DMS153 treated with DMSO at 0.1 percent for 48 hours (cell line): ENCODE measurements around the gene RILPL1.
"Not testable (repeated sequence)": the region's sequence is repeated elsewhere in the genome, so short reads cannot be mapped to it uniquely, and the experiment has no call there.

ENCODE experiments used
- DNase-seq: peaks from one replicate; lab custom pipeline; 2025; ENCODE audit not compliant: unreplicated experiment; lab: John Stamatoyannopoulos, UW

The RILPL1 gene

DNA sequence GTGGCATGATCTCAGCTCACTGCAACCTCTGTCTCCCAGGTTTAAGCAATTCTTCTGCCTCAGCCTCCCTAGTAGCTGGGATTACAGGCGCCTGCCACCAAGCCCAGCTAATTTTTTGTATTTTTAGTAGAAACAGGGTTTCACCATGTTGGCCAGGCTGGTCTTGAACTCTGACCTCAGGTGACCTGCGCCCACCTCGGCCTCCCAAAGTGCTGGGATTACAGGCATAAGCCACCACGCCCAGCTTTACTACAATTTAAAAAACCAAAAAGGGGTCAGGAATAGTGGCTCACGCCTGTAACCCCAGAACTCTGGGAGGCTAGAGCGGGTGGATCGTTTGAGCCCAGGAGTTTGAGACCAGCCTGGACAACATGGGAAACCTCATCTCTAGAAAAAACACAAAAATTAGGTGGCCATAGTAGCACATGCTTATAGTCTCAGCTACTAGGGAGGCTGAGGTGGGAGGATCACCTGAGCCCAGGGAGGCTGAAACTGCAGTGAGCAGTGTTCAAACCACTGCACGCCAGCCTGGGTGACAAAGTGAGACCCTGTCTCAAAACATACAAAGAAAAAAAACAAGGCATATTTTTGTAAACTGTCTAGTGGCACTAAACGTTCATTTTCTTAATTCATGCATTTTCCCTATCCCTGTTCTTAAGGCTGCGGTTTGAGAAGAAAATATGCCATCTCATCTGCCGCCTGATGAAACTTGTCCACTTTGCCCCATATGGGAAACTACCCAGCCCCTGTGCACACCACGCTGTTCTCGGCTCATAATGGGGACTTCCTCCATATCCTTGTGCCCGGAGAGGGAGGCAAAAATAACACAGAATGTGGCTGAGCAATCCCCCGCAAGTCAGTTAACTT is 101.3 kb downstream of the RILPL1 start:
- DNase-seq = not testable (repeated sequence)

DNA sequence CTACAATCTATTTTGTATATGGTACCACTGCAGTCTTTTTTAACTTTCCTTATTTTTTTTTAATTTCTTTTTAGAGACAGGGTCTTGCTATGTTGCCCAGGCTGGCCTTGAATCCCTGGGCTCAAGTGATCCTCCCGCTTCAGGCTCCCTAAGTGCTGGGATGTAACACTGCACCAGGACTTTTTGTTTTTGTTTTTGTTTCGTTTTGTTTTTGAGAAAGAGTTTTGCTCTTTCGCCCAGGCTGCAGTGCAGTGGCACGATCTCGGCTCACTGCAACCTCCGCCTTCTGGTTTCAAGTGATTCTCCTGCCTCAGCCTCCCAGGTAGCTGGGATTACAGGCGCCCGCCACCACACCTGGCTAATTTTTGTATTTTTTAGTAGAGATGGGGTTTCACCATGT is 104.4 kb downstream of the RILPL1 start:
- DNase-seq = not testable (repeated sequence)

DNA sequence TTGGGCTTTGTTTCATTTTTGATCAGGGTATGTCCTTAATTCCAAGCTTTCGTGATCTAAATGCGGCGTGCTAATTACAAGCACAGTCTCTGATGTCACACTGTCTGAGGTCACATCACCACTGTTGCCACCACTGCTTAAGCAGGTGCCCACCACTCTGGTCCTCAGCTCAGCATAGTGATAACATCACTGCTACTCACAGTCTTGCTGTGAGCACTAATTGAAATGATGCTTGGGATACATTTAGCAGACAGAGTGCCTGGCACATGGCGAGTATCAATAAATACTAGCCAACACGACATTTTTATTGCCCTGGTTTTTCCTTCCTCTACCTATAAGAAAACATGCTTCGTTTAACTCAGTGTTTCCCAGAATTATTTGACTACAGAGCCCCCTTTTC is 104.9 kb downstream of the RILPL1 start:
- no peak for DNase-seq

DNA sequence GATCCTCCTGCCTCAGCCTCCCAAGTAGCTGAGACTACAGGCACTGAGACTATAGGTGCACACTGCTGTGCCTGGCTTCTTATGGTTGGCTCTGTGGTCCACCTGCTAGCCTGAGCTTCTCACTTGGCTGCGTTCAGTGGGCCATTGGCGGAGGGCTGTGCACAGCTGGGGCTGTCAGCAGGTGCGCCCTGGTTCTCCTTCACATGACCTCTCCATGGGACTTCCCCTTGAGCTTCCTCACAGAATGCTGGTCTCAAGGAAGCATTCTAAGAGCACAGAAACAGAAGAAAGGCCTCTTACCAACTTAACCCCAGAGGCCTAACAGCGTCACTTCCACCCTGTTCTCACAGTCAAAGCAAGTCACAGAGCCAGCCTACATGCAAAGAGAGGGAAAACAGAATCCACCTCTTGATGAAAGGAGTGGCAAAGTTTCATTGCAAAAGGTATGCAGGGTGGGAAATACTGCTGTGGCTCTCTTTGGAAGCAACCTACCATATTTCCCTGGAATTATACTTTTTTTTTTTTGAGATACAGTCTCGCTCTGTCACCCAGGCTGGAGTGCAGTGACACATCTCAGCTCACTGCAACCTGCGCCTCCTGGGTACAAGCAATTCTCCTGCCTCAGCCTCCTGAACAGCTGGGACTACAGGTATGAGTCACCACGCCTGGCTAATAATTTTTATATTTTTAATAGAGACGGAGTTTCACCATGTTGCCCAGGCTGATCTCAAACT is 106.3 kb downstream of the RILPL1 start:
- no peak for DNase-seq

DNA sequence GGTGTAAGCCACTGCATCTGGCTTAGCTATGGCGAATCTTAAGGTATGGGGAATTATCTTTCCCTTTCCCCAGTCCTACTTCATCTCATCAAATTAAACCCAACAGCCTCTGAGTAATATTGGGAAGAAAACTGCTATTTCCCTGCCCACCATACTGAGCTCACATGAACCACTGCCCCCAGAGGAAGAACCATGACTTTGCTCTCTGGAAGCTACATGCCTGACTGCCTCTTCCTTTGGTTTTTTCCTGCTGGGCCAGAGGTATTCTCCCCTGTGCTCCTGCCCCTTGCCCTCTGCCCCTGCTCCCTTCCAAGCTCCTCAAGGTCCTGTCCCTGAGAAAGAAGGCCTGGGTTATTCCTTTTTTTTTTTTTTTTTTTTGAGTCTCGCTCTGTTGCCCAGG is 112.2 kb downstream of the RILPL1 start:
- DNase-seq = no peak
